Keratinocyte (primary cell): ENCODE data around the gene BBS12. TPM values are rescaled to one million over a fixed set of nuclear protein-coding genes. Genes with fewer than 3 reads are reported as not detected.

ENCODE experiments used
- DNase-seq: peaks from one replicate; pipeline ENCODE4 v3.0.0-alpha.2; 2011; ENCODE audit warnings: low read depth, missing footprints, low spot score
- FAIRE-seq: peaks from 2 replicates; lab custom pipeline; 2011; peaks lifted over from hg19 to GRCh38; lab: Jason Lieb, UNC
- H2AFZ ChIP-seq: 2 replicates; pipeline ENCODE4 v1.6.0; 2012; ENCODE audit warnings: low read length, control low read depth, inconsistent platforms; ENCODE audit not compliant: control insufficient read depth
- H3K27ac ChIP-seq: 2 replicates; pipeline ENCODE4 v1.5.1; 2011; ENCODE audit warnings: low read length; ENCODE audit not compliant: control insufficient read depth, insufficient read depth
- H3K27me3 ChIP-seq: 3 replicates; pipeline ENCODE4 v1.6.0; 2011; ENCODE audit warnings: low read length; ENCODE audit not compliant: control insufficient read depth, insufficient read depth; ENCODE audit errors: extremely low read depth
- H3K36me3 ChIP-seq, 2 experiments: 2 replicates in 1 of 2; 3 replicates in 1 of 2; pipeline ENCODE4 v1.5.1; 2011; ENCODE audit warnings: low read length in 2 of 2, mild to moderate bottlenecking in 1 of 2; ENCODE audit not compliant: control insufficient read depth in 2 of 2, insufficient read depth in 2 of 2; ENCODE audit errors: extremely low read depth in 1 of 2
- H3K4me1 ChIP-seq: 3 replicates; pipeline ENCODE4 v1.5.1; 2011; ENCODE audit warnings: low read length; ENCODE audit not compliant: control insufficient read depth, insufficient read depth; ENCODE audit errors: extremely low read depth
- H3K4me2 ChIP-seq: 3 replicates; pipeline ENCODE4 v1.6.0; 2011; ENCODE audit warnings: low read depth, low read length; ENCODE audit not compliant: control insufficient read depth, insufficient read depth; ENCODE audit errors: extremely low read depth
- H3K4me3 ChIP-seq, 3 experiments: fragments of 200-600 bp in 1 of 3; sonication (generic) in 1 of 3; 2 replicates in 2 of 3; 3 replicates in 1 of 3; pipeline ENCODE4 v1.5.1; 2011 to 2016; ENCODE audit warnings: low read length in 3 of 3, mild to moderate bottlenecking in 3 of 3, control low read depth in 2 of 3, inconsistent platforms in 1 of 3, low read depth in 1 of 3, mixed read lengths in 1 of 3, mixed run types in 1 of 3, moderate library complexity in 1 of 3; ENCODE audit not compliant: control insufficient read depth in 2 of 3, insufficient read depth in 2 of 3; ENCODE audit errors: extremely low read depth in 1 of 3
- H3K79me2 ChIP-seq: 2 replicates; pipeline ENCODE4 v1.6.0; 2012; ENCODE audit warnings: low read length; ENCODE audit not compliant: control insufficient read depth, insufficient read depth
- H3K9ac ChIP-seq: 3 replicates; pipeline ENCODE4 v1.6.0; 2011; ENCODE audit warnings: low read length; ENCODE audit not compliant: control insufficient read depth, insufficient read depth; ENCODE audit errors: extremely low read depth
- H3K9me1 ChIP-seq: 3 replicates; pipeline ENCODE4 v1.6.0; 2011; ENCODE audit warnings: low read length; ENCODE audit not compliant: control insufficient read depth, insufficient read depth; ENCODE audit errors: extremely low read depth
- H3K9me3 ChIP-seq: 2 replicates; pipeline ENCODE4 v1.5.1; 2012; ENCODE audit warnings: low read depth, low read length; ENCODE audit not compliant: control insufficient read depth
- H4K20me1 ChIP-seq: 3 replicates; pipeline ENCODE4 v1.6.0; 2011; ENCODE audit warnings: low read length; ENCODE audit not compliant: control insufficient read depth, insufficient read depth; ENCODE audit errors: extremely low read depth
- EZH2 ChIP-seq: IDR thresholded peaks from one replicate; pipeline ENCODE4 v1.6.1; 2012; ENCODE audit warnings: inconsistent platforms, mild to moderate bottlenecking, low read length, moderate library complexity
- dilution Hi-C: fragments of 300-500 bp; cut with MboI; formaldehyde crosslinking; loops from one replicate; pipeline ENCODE4 v1.7.0; 2020; ENCODE audit warnings: low sequenced_read_pairs; ENCODE audit not compliant: extremely low pct_ligation_motif_present
- polyA plus RNA-seq, 5 experiments: library from polyadenylated mRNA; depleted of rRNA in 3 of 5; stranded (reverse) in 3 of 5; stranded (forward) in 1 of 5; unstranded in 1 of 5; fragments of >200 nt; gene quantifications; 1 replicate in 1 of 5; 2 replicates in 3 of 5; 3 replicates in 1 of 5; pipeline versions ENCODE4 v1.2.1 to v1.2.3, GENCODE V29; 2011 to 2012; ENCODE audit warnings: missing spikeins in 2 of 5, low read depth in 1 of 5, low replicate concordance in 1 of 5
- TF ChIP-seq, protein P1 (sequence below), 3 experiments: IDR thresholded peaks in 1 of 3; conservative IDR thresholded peaks in 1 of 3; optimal IDR thresholded peaks in 1 of 3; 2 replicates in 2 of 3; 3 replicates in 1 of 3; pipeline versions ENCODE3 to v1.5.1; 2011; ENCODE audit warnings: low read length in 3 of 3, mild to moderate bottlenecking in 3 of 3, moderate library complexity in 2 of 3, control low read depth in 1 of 3, inconsistent platforms in 1 of 3; ENCODE audit not compliant: insufficient read depth in 2 of 3; ENCODE audit errors: extremely low read depth in 1 of 3

The BBS12 gene
- polyA plus RNA-seq, 1 donor (not counting 4 experiments of a cell fraction or from before 2014, with no cell fraction given), result 2.5 TPM

DNA sequence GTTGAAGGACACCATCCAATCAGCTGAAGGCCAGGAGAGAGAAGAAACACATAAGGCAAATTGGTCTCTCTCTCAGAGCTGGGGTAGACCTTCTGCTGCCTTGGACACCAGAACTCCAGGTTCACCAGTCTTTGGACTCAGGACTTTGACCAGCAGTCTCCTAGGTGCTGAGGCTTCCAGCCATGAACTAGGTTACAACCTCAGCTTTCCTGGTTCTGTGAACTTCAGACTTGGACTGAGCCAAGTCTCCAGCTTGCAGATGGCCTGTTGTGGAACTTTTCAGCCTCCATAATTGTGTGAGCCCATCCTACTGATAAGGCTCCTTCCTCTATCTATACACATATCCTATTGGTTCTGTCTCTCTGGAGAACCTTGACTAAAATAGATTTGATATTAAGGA, 20.6 kb upstream of the BBS12 start:
- Histone ChIP-seq H3K4me1 (no peaks in the 10 kb centered on the region), H3K36me3 (peaks cover 0 to 4% of the 10 kb centered on the region in 2 experiments), H3K4me3 (no peak overlapping the region), H3K27me3 (no peaks in the 10 kb centered on the region), H3K27ac (no peak overlapping the region), H3K79me2 (no peaks in the 10 kb centered on the region), H3K9me3 (no peaks in the 10 kb centered on the region), H3K9me1 (no peaks in the 10 kb centered on the region), H2AFZ (no peak overlapping the region), H4K20me1 (no peaks in the 10 kb centered on the region), H3K9ac (no peak overlapping the region), H3K4me2 (no peak overlapping the region)
- no peak for FAIRE-seq
- dilution Hi-C loops, result no loop called here
- TF ChIP-seq, protein P1, sequence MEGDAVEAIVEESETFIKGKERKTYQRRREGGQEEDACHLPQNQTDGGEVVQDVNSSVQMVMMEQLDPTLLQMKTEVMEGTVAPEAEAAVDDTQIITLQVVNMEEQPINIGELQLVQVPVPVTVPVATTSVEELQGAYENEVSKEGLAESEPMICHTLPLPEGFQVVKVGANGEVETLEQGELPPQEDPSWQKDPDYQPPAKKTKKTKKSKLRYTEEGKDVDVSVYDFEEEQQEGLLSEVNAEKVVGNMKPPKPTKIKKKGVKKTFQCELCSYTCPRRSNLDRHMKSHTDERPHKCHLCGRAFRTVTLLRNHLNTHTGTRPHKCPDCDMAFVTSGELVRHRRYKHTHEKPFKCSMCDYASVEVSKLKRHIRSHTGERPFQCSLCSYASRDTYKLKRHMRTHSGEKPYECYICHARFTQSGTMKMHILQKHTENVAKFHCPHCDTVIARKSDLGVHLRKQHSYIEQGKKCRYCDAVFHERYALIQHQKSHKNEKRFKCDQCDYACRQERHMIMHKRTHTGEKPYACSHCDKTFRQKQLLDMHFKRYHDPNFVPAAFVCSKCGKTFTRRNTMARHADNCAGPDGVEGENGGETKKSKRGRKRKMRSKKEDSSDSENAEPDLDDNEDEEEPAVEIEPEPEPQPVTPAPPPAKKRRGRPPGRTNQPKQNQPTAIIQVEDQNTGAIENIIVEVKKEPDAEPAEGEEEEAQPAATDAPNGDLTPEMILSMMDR (optimal IDR thresholded peaks at IDR 0.05 in 1 of 3, IDR thresholded peaks at IDR 0.05 in 1 of 3, conservative IDR thresholded peaks at IDR 0.05 in 1 of 3; ENCODE audit: extremely low read depth in 1 of 3, insufficient read depth in 2 of 3, low read length in 3 of 3), result no peak
- no peak for TF ChIP-seq EZH2
- no peak for DNase-seq

DNA sequence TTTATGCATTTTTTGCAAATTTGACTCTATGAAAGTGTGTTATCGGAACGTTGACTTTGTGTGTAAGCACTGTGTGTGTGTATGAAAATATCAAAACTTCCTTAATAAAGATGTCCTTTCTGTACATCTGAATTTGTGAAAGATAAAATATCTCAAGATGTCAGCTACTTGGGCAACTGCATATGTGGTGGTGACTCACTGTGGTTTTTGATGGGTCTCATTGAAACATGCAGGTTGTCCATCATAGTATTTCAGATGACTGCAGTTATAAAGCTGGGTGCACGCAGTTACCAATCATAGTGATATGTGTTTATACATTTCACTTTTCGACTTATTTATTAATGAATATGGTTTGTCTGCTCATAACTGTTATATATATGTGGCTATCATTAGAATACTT, 19.7 kb upstream of the BBS12 start:
- H3K9me1 ChIP-seq, result no peaks in the 10 kb centered on the region

More for the DNA sequence above, 19.7 kb upstream of the BBS12 start:
- Histone ChIP-seq H3K4me3 (no peak overlapping the region), H3K9ac (no peak overlapping the region), H3K79me2 (no peaks in the 10 kb centered on the region), H3K27ac (no peak overlapping the region), H3K9me3 (no peaks in the 10 kb centered on the region), H3K4me1 (no peaks in the 10 kb centered on the region), H4K20me1 (no peaks in the 10 kb centered on the region), H2AFZ (no peak overlapping the region), H3K36me3 (peaks cover 0 to under 1% of the 10 kb centered on the region in 2 experiments), H3K4me2 (no peak overlapping the region), H3K27me3 (no peaks in the 10 kb centered on the region)
- dilution Hi-C loops, result no loop called here
- TF ChIP-seq, protein P1 (optimal IDR thresholded peaks at IDR 0.05 in 1 of 3, IDR thresholded peaks at IDR 0.05 in 1 of 3, conservative IDR thresholded peaks at IDR 0.05 in 1 of 3; ENCODE audit: extremely low read depth in 1 of 3, insufficient read depth in 2 of 3, low read length in 3 of 3), result no peak
- no peak for TF ChIP-seq EZH2
- FAIRE-seq (no peak), DNase-seq (no peak)
